GM23248 (cell line): ENCODE results near the gene KIF25. TPM values are rescaled to one million over a fixed set of nuclear protein-coding genes. Genes with fewer than 3 reads are reported as not detected.

Experiments used
- DNase-seq: peaks from one replicate; pipeline ENCODE4 v3.0.0-alpha.2; 2015
- H2AFZ ChIP-seq: fragments of 200-600 bp; sonication (generic); 2 replicates; pipeline ENCODE4 v1.6.1; 2016; ENCODE audit warnings: antibody characterized with exemption
- H3F3A ChIP-seq: fragments of 200-600 bp; sonication (generic); 2 replicates; pipeline ENCODE4 v1.6.1; 2016; ENCODE audit warnings: mild to moderate bottlenecking, antibody characterized with exemption, mixed run types; ENCODE audit not compliant: insufficient read depth
- H3K27ac ChIP-seq: fragments of 200-600 bp; sonication (generic); 2 replicates; pipeline ENCODE4 v1.5.1; 2016; ENCODE audit warnings: mild to moderate bottlenecking
- H3K27me3 ChIP-seq: fragments of 200-600 bp; sonication (generic); replicated peaks from 2 replicates; pipeline ENCODE4 v1.6.1; 2016; ENCODE audit warnings: mild to moderate bottlenecking; ENCODE audit not compliant: insufficient read depth
- H3K36me3 ChIP-seq: fragments of 200-600 bp; sonication (generic); 2 replicates; pipeline ENCODE4 v1.6.1; 2016; ENCODE audit warnings: low read depth, mild to moderate bottlenecking
- H3K4me1 ChIP-seq: fragments of 200-600 bp; sonication (generic); 2 replicates; pipeline ENCODE4 v1.6.1; 2016; ENCODE audit warnings: mild to moderate bottlenecking; ENCODE audit not compliant: insufficient read depth
- H3K4me2 ChIP-seq: fragments of 200-600 bp; sonication (generic); one replicate; pipeline ENCODE4 v1.6.1; 2016; ENCODE audit warnings: mild to moderate bottlenecking; ENCODE audit not compliant: unreplicated experiment
- H3K4me3 ChIP-seq: fragments of 200-600 bp; sonication (generic); 2 replicates; pipeline ENCODE4 v1.5.1; 2016; ENCODE audit warnings: mild to moderate bottlenecking
- H3K79me2 ChIP-seq: fragments of 200-600 bp; sonication (generic); 2 replicates; pipeline ENCODE4 v1.6.1; 2016; ENCODE audit warnings: mild to moderate bottlenecking; ENCODE audit not compliant: insufficient read depth
- H3K9ac ChIP-seq: fragments of 200-600 bp; sonication (generic); 2 replicates; pipeline ENCODE4 v1.6.1; 2016; ENCODE audit warnings: mild to moderate bottlenecking
- H3K9me2 ChIP-seq: fragments of 200-600 bp; sonication (generic); 2 replicates; pipeline ENCODE4 v1.6.1; 2016; ENCODE audit warnings: mixed run types, mild to moderate bottlenecking, moderate library complexity; ENCODE audit not compliant: insufficient read depth
- H3K9me3 ChIP-seq: fragments of 200-600 bp; sonication (generic); one replicate; pipeline ENCODE4 v1.6.1; 2017; ENCODE audit warnings: low read depth
- H4K20me1 ChIP-seq: fragments of 200-600 bp; sonication (generic); 2 replicates; pipeline ENCODE4 v1.6.0; 2016; ENCODE audit not compliant: insufficient read depth
- EZH2 ChIP-seq: fragments of 200-600 bp; sonication (generic); IDR thresholded peaks from 2 replicates; pipeline ENCODE4 v1.6.1; 2018; ENCODE audit warnings: antibody characterized with exemption, mild to moderate bottlenecking; ENCODE audit not compliant: insufficient read depth, poor library complexity, severe bottlenecking
- EZH2phosphoT487 ChIP-seq: fragments of 200-600 bp; sonication (generic); IDR thresholded peaks from 2 replicates; pipeline ENCODE4 v1.6.1; 2018; ENCODE audit warnings: antibody characterized with exemption, moderate library complexity, mild to moderate bottlenecking, low read depth; ENCODE audit not compliant: insufficient read depth
- WGBS, 2 experiments: methylation state at CpG; one replicate each; pipeline ENCODE4 v1.1.6; 2015 to 2017; ENCODE audit warnings: low lambda C conversion rate in 2 of 2, low coverage in 1 of 2; ENCODE audit errors: missing lambda C conversion rate in 2 of 2; 5-methylcytosine and 5-hydroxymethylcytosine counted together
- in situ Hi-C: fragments of 300-500 bp; cut with MboI; formaldehyde crosslinking; loops from 2 replicates; pipeline ENCODE4 v1.15.0; 2020
- polyA plus RNA-seq: library from polyadenylated mRNA; unstranded; fragments of >200 nt; fragmentation: Nextera tagmentation; extraction: Ambion mirVana; gene quantifications from 2 replicates; pipeline ENCODE4 v1.2.1, GENCODE V29; 2016
- total RNA-seq: library from RNA; depleted of rRNA; stranded (reverse); fragments of >200 nt; shearing (Covaris generic); gene quantifications from 2 replicates; pipeline ENCODE4 v1.2.3, GENCODE V29; 2014

Gene KIF25
- total and polyA plus RNA-seq, 2 experiments from 2014 or later = not detected

GRCh38 chr6:168090064-168090690, 92.7 kb downstream of the KIF25 start:
- Histone ChIP-seq H3K9me3 (no peaks in the 10 kb centered on the region), H3K27me3 (no peaks in the 10 kb centered on the region; the same call in 1 of the 2 replicates), H2AFZ (no peak overlapping the region), H3K27ac (no peak overlapping the region), H3K4me3 (no peak overlapping the region), H3K4me2 (no peak overlapping the region), H3K9ac (no peak overlapping the region), H3K9me2 (no peaks in the 10 kb centered on the region), H3K4me1 (no peaks in the 10 kb centered on the region), H3K79me2 (no peaks in the 10 kb centered on the region), H3K36me3 (no peaks in the 10 kb centered on the region), H4K20me1 (no peaks in the 10 kb centered on the region), H3F3A (no peaks in the 10 kb centered on the region)
- no peak for TF ChIP-seq EZH2
- no peak for TF ChIP-seq EZH2phosphoT487
- DNase-seq = no peak
- in situ Hi-C loops = no loop called here
- 80% methylated on average over 15 to 16 of the region's 16 CpGs for WGBS, 2 experiments

GRCh38 chr6:168090706-168091105, 93.2 kb downstream of the KIF25 start:
- Histone ChIP-seq H3K4me3 (no peak overlapping the region), H3K36me3 (no peaks in the 10 kb centered on the region), H3K9ac (no peak overlapping the region), H3F3A (no peaks in the 10 kb centered on the region), H3K4me2 (no peak overlapping the region), H2AFZ (no peak overlapping the region), H3K9me3 (no peaks in the 10 kb centered on the region), H3K79me2 (no peaks in the 10 kb centered on the region), H3K9me2 (no peaks in the 10 kb centered on the region), H3K27ac (no peak overlapping the region), H4K20me1 (no peaks in the 10 kb centered on the region), H3K4me1 (no peaks in the 10 kb centered on the region), H3K27me3 (no peaks in the 10 kb centered on the region; the same call in 1 of the 2 replicates)
- WGBS, 2 experiments = 61 to 71% methylated on average over 17 of the region's 17 CpGs
- no peak for TF ChIP-seq EZH2phosphoT487
- no peak for TF ChIP-seq EZH2
- no peak for DNase-seq
- in situ Hi-C loops = no loop called here

DNA sequence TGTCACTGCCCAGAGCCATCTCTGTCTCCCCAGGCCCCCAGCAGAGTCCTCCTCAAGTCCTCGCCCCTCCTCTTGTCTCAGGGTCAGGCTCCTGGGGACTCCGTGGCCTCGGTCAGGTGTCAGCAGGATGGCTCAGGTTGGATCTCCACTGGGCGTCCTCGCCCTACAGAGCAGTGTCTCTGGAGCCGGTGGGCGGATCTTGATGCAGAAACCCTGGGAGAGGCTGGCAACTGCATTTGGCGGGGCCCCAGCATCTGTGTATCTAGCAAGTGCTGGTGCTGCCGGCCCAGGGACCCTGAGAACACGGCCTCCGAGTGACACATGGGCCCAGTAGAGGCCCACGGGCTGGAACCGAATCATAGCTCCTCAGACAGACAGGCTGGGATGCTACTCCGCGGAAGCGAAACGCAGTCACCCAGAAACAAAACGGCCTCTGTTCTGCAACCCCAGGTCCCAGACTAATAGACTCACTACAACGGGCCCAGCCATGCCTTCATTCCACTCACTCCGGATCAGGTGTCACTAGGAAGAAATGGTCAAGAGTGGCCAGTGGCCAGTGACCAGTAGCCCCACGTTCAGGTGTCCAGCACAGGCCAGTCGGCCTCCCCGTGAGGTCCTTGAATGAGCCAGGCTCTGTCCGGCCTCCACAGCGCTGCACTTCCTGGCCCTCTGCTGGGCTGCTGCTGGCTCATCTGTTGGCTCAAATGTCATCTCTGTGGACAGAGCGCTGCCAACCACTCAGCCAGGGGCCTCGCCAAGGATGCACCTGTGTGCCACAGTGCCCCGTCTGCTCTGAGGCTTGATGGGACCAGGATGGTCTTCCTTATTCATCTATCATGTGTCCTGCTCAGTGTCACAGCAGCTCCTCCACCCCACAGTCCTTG, 94.2 kb downstream of the KIF25 start:
- WGBS, 2 experiments = 70 to 74% methylated on average over 28 of the region's 28 CpGs
- H3K9me3 ChIP-seq = no peaks in the 10 kb centered on the region
- DNase-seq = no peak
- H3K4me1 ChIP-seq = no peaks in the 10 kb centered on the region
- H2AFZ ChIP-seq = no peak overlapping the region
- no peak overlapping the region for H3K4me2 ChIP-seq
- TF ChIP-seq EZH2phosphoT487 (no peak), EZH2 (no peak)
- in situ Hi-C loops = no loop called here
- H3K36me3 ChIP-seq = no peaks in the 10 kb centered on the region
- H4K20me1 ChIP-seq = no peaks in the 10 kb centered on the region
- H3K9ac ChIP-seq = no peak overlapping the region
- H3K4me3 ChIP-seq = no peak overlapping the region
- H3K27ac ChIP-seq = no peak overlapping the region
- no peaks in the 10 kb centered on the region; the same call in 1 of the 2 replicates for H3K27me3 ChIP-seq
- H3K9me2 ChIP-seq = no peaks in the 10 kb centered on the region
- no peaks in the 10 kb centered on the region for H3F3A ChIP-seq
- H3K79me2 ChIP-seq = no peaks in the 10 kb centered on the region

DNA sequence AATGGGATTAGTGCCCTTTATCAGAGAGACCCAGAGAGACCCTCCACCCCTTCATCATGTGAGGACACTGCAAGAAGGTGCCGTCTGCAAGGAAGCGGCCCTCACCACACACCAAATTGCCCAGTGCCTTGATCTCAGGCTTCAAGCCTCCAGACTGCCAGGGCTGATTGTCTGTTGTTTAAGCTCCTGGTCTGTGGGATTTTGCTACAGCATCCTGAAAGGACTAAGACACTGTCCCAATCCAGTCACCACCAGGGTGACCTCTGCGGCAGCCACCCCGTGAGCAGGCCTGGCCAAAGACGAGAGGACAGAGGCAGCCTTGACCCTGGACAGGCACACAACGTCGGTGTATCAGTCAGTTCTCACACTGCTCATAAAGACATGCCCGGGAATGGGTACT, 95.1 kb downstream of the KIF25 start:
- in situ Hi-C loops = no loop called here
- TF ChIP-seq EZH2 (no peak), EZH2phosphoT487 (no peak)
- no peak for DNase-seq
- no peaks in the 10 kb centered on the region; the same call in 1 of the 2 replicates for H3K27me3 ChIP-seq
- H3K4me2 ChIP-seq = no peak overlapping the region
- H3K4me3 ChIP-seq = no peak overlapping the region
- H3K36me3 ChIP-seq = no peaks in the 10 kb centered on the region
- no peaks in the 10 kb centered on the region for H3K79me2 ChIP-seq
- no peaks in the 10 kb centered on the region for H3K9me3 ChIP-seq
- no peak overlapping the region for H3K27ac ChIP-seq
- H3K9me2 ChIP-seq = no peaks in the 10 kb centered on the region
- no peak overlapping the region for H3K9ac ChIP-seq
- no peaks in the 10 kb centered on the region for H4K20me1 ChIP-seq
- no peak overlapping the region for H2AFZ ChIP-seq
- 70 to 77% methylated on average over 8 of the region's 8 CpGs for WGBS, 2 experiments
- no peaks in the 10 kb centered on the region for H3K4me1 ChIP-seq
- no peaks in the 10 kb centered on the region for H3F3A ChIP-seq
